Measurements from ENCODE around the gene SLC9A7. TPM values are rescaled to one million over a fixed set of nuclear protein-coding genes. Genes with fewer than 3 reads are reported as not detected.

SLC9A7 gene
- total RNA-seq, 1 donor = 63.2 TPM

GRCh38 chrX:46607916-46608315 lies 151.0 kb downstream of the SLC9A7 start:
- no peak overlapping the region for H3K4me3 ChIP-seq (ENCODE audit: low read depth, low read length)
- TF ChIP-seq, protein P1, sequence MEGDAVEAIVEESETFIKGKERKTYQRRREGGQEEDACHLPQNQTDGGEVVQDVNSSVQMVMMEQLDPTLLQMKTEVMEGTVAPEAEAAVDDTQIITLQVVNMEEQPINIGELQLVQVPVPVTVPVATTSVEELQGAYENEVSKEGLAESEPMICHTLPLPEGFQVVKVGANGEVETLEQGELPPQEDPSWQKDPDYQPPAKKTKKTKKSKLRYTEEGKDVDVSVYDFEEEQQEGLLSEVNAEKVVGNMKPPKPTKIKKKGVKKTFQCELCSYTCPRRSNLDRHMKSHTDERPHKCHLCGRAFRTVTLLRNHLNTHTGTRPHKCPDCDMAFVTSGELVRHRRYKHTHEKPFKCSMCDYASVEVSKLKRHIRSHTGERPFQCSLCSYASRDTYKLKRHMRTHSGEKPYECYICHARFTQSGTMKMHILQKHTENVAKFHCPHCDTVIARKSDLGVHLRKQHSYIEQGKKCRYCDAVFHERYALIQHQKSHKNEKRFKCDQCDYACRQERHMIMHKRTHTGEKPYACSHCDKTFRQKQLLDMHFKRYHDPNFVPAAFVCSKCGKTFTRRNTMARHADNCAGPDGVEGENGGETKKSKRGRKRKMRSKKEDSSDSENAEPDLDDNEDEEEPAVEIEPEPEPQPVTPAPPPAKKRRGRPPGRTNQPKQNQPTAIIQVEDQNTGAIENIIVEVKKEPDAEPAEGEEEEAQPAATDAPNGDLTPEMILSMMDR (IDR thresholded peaks at IDR 0.05; ENCODE audit: insufficient read depth, low read length) = no peak

DNA sequence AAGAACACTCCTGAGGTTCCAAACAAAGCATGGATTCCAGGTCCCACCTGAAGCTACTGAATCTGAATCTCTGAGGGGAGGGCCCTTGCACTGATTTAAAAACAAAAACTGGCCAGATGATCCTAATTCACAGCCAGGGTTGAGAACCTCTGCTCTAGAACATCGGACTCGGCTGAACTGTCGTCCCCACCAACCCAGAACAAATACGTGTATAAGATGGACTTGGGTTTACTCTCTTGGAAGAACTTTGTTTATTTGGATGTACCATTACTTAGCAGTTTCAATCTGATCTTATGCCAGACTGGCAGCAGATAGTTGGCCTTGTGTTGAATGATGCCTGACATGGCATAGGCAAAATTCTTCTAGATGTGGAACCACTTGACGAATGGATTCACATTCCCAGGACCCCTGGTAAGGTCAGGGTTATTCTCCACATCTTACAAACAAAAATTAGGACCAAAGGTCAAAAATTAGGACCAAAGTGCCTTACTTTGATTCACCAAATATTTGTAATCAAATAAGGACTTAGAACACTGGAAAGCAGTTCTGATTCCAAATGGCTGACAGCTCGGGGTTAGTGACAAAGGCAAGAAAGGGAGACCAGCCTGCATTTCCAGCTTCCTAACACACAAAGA lies 156.3 kb downstream of the SLC9A7 start:
- DNase-seq (ENCODE audit: low read depth) = no peak
- TF ChIP-seq, protein P1 (IDR thresholded peaks at IDR 0.05; ENCODE audit: insufficient read depth, low read length) = no peak
- H3K4me3 ChIP-seq (ENCODE audit: low read depth, low read length) = no peak overlapping the region

More at GRCh38 chrX:46607916-46608315, 151.0 kb downstream of the SLC9A7 start:
- no peak for DNase-seq (ENCODE audit: low read depth)

- no peak overlapping the region for H3K4me3 ChIP-seq (ENCODE audit: low read depth, low read length)
- peak; percentile 45 for DNase-seq (ENCODE audit: low read depth)
- TF ChIP-seq, protein P1 (IDR thresholded peaks at IDR 0.05; ENCODE audit: insufficient read depth, low read length) = no peak
Observed at GRCh38 chrX:46601283-46601682, 157.6 kb downstream of the SLC9A7 start.

- H3K4me3 ChIP-seq (ENCODE audit: low read depth, low read length) = no peak overlapping the region
- TF ChIP-seq, protein P1 (IDR thresholded peaks at IDR 0.05; ENCODE audit: insufficient read depth, low read length) = no peak
- DNase-seq (ENCODE audit: low read depth) = no peak
Observed at GRCh38 chrX:46599051-46599560, 159.8 kb downstream of the SLC9A7 start.

- H3K4me3 ChIP-seq (ENCODE audit: low read depth, low read length) = no peak overlapping the region
- no peak for DNase-seq (ENCODE audit: low read depth)
- TF ChIP-seq, protein P1 (IDR thresholded peaks at IDR 0.05; ENCODE audit: insufficient read depth, low read length) = no peak
Observed at GRCh38 chrX:46597771-46598170, 161.1 kb downstream of the SLC9A7 start.

- H3K4me3 ChIP-seq (ENCODE audit: low read depth, low read length) = no peak overlapping the region
- DNase-seq (ENCODE audit: low read depth) = no peak
- TF ChIP-seq, protein P1 (IDR thresholded peaks at IDR 0.05; ENCODE audit: insufficient read depth, low read length) = no peak
Observed at GRCh38 chrX:46597208-46597607, 161.7 kb downstream of the SLC9A7 start.
